OCI-LY3 (cell line): Measurements from ENCODE around the gene ITGB1.

Source experiments
- H2AFZ ChIP-seq: fragments of 200-600, 300-600 bp; shearing (Covaris generic); 2 replicates; pipeline ENCODE4 v1.6.0; 2014; ENCODE audit warnings: antibody characterized with exemption, low read depth, low read length
- H3K27ac ChIP-seq: fragments of 200-600, 300-600 bp; sonication (generic); 2 replicates; pipeline ENCODE4 v1.5.1; 2014; ENCODE audit warnings: mild to moderate bottlenecking, low read length, moderate library complexity, mixed read lengths
- H3K27me3 ChIP-seq: fragments of 200-600, 300-600 bp; sonication (generic); 2 replicates; pipeline ENCODE4 v1.6.1; 2014; ENCODE audit warnings: low read depth, low read length, mixed read lengths
- H3K36me3 ChIP-seq: fragments of 200-600, 300-600 bp; sonication (generic); replicated peaks from 2 replicates; pipeline ENCODE3; 2014; ENCODE audit warnings: low read depth, low read length, mixed read lengths
- H3K4me1 ChIP-seq: fragments of 300-600, 200-600 bp; sonication (generic); 2 replicates; pipeline ENCODE4 v1.6.1; 2014; ENCODE audit warnings: low read length, mixed read lengths
- H3K4me2 ChIP-seq: fragments of 200-600, 300-600 bp; sonication (generic); 2 replicates; pipeline ENCODE4 v1.6.1; 2014; ENCODE audit warnings: low read length, mixed read lengths
- H3K4me3 ChIP-seq: fragments of 300-600, 200-600 bp; sonication (generic); 2 replicates; pipeline ENCODE4 v1.5.1; 2014; ENCODE audit warnings: antibody characterized with exemption, mild to moderate bottlenecking, low read length, moderate library complexity
- H3K79me2 ChIP-seq: fragments of 300-600, 200-600 bp; shearing (Covaris generic); 2 replicates; pipeline ENCODE4 v1.6.1; 2014; ENCODE audit warnings: mild to moderate bottlenecking, low read length, mixed read lengths
- H3K9ac ChIP-seq: fragments of 300-600, 200-600 bp; shearing (Covaris generic); 2 replicates; pipeline ENCODE4 v1.6.0; 2014; ENCODE audit warnings: mild to moderate bottlenecking, low read length, moderate library complexity
- H3K9me3 ChIP-seq: fragments of 200-600, 300-600 bp; shearing (Covaris generic); 2 replicates; pipeline ENCODE4 v1.6.1; 2014; ENCODE audit warnings: low read length, mixed read lengths; ENCODE audit not compliant: insufficient read depth
- H4K20me1 ChIP-seq: fragments of 200-600, 300-600 bp; sonication (generic); 2 replicates; pipeline ENCODE4 v1.6.1; 2016; ENCODE audit warnings: low read length, mixed read lengths; ENCODE audit not compliant: insufficient read depth
- CTCF ChIP-seq: fragments of 200-600, 300-600 bp; sonication (generic); IDR thresholded peaks from 2 replicates; pipeline ENCODE4 v1.5.1; 2014; ENCODE audit warnings: antibody characterized with exemption, low read length, low read depth
- EZH2phosphoT487 ChIP-seq: fragments of 200-600 bp; shearing (Covaris generic); IDR thresholded peaks from 2 replicates; pipeline ENCODE4 v1.6.1; 2018; ENCODE audit warnings: antibody characterized with exemption, mixed run types, low read depth

The ITGB1 gene

GRCh38 chr10:32947586-32947985 is 10.4 kb downstream of the ITGB1 start:
- Histone ChIP-seq H2AFZ (no peak overlapping the region), H3K27me3 (no peaks in the 10 kb centered on the region), H3K79me2 (no peaks in the 10 kb centered on the region; the same call in 1 of the 2 replicates), H3K4me3 (no peak overlapping the region), H3K27ac (no peak overlapping the region), H3K9ac (no peak overlapping the region), H3K4me1 (peaks cover 17% of the 10 kb centered on the region), H3K9me3 (no peaks in the 10 kb centered on the region), H4K20me1 (0 out of 2 replicates have a peak, but pooled peaks cover 1% of the 10 kb centered on the region), H3K4me2 (no peak overlapping the region), H3K36me3 (no peaks in the 10 kb centered on the region)
- TF ChIP-seq CTCF (no peak), EZH2phosphoT487 (no peak)

GRCh38 chr10:32946108-32946507 is 11.9 kb downstream of the ITGB1 start:
- no peak overlapping the region for H3K9ac ChIP-seq
- no peaks in the 10 kb centered on the region for H4K20me1 ChIP-seq
- peaks cover 21% of the 10 kb centered on the region for H3K4me1 ChIP-seq

GRCh38 chr10:32943854-32944661 is 14.0 kb downstream of the ITGB1 start:
- Histone ChIP-seq H3K4me1 (peaks cover 23% of the 10 kb centered on the region), H3K79me2 (no peaks in the 10 kb centered on the region; the same call in 1 of the 2 replicates), H3K4me3 (no peak overlapping the region), H3K36me3 (no peaks in the 10 kb centered on the region), H4K20me1 (no peaks in the 10 kb centered on the region), H2AFZ (no peak overlapping the region), H3K9me3 (no peaks in the 10 kb centered on the region), H3K9ac (no peak overlapping the region), H3K27ac (no peak overlapping the region), H3K4me2 (peak overlapping the region; percentile 47), H3K27me3 (no peaks in the 10 kb centered on the region)
- TF ChIP-seq EZH2phosphoT487 (no peak), CTCF (no peak)

More at GRCh38 chr10:32946108-32946507, 11.9 kb downstream of the ITGB1 start:
- Histone ChIP-seq H2AFZ (no peak overlapping the region), H3K27me3 (no peaks in the 10 kb centered on the region), H3K79me2 (no peaks in the 10 kb centered on the region; the same call in 1 of the 2 replicates), H3K4me2 (no peak overlapping the region), H3K9me3 (no peaks in the 10 kb centered on the region), H3K27ac (no peak overlapping the region), H3K4me3 (no peak overlapping the region), H3K36me3 (no peaks in the 10 kb centered on the region)
- no peak for TF ChIP-seq CTCF
- no peak for TF ChIP-seq EZH2phosphoT487

GRCh38 chr10:32943395-32943794 is 14.6 kb downstream of the ITGB1 start:
- no peaks in the 10 kb centered on the region for H3K27me3 ChIP-seq
- no peak overlapping the region for H3K27ac ChIP-seq
- no peaks in the 10 kb centered on the region for H4K20me1 ChIP-seq
- no peak overlapping the region for H2AFZ ChIP-seq
- H3K4me1 ChIP-seq = peaks cover 22% of the 10 kb centered on the region
- no peaks in the 10 kb centered on the region; the same call in 1 of the 2 replicates for H3K79me2 ChIP-seq
- TF ChIP-seq EZH2phosphoT487 (no peak), CTCF (no peak)
- no peaks in the 10 kb centered on the region for H3K36me3 ChIP-seq
- peak overlapping the region; percentile 47 for H3K4me2 ChIP-seq
- no peaks in the 10 kb centered on the region for H3K9me3 ChIP-seq
- H3K9ac ChIP-seq = no peak overlapping the region
- H3K4me3 ChIP-seq = no peak overlapping the region
